ENCODE measurements around the gene GPC3. TPM values are rescaled to one million over a fixed set of nuclear protein-coding genes. Genes with fewer than 3 reads are reported as not detected.
"Not testable (repeated sequence)": the region's sequence is repeated elsewhere in the genome, so short reads cannot be mapped to it uniquely, and the experiment has no call there.

The GPC3 gene
- total RNA-seq, 5 donors from 2014 or later (not counting 1 experiment from before 2014, with no cell fraction given) = 0.72 to 1.5 (median 1.1) TPM

GRCh38 chrX:134023851-134024281, 38.5 kb upstream of the GPC3 start:
- Histone ChIP-seq H3K27ac (ENCODE audit: low read length) (no peak overlapping the region), H3K4me1 (ENCODE audit: control insufficient read depth in 1 of 2, extremely low read depth in 1 of 2, insufficient read depth in 2 of 2, low read length in 2 of 2) (peaks cover 0 to 2% of the 10 kb centered on the region in 2 experiments), H3K36me3 (ENCODE audit: control insufficient read depth in 2 of 2, extremely low read depth in 1 of 2, insufficient read depth in 1 of 2, low read length in 1 of 2) (no peaks in the 10 kb centered on the region), H3K4me3 (ENCODE audit: control insufficient read depth in 1 of 2, extremely low read depth in 1 of 2, low read length in 1 of 2) (no peak overlapping the region), H3K9me3 (no peaks in the 10 kb centered on the region), H3K27me3 (replicated peaks in 1 of 2; ENCODE audit: control insufficient read depth in 2 of 2, extremely low read depth in 1 of 2, insufficient read depth in 2 of 2, low read length in 1 of 2) (no peaks in the 10 kb centered on the region)
- DNase-seq (peak in 2 of 35 experiments; percentile 0 to 1), ATAC-seq (replicated peaks in 1 of 4) (peak in 2 of 4 experiments; percentile 23 to 53)
- Mint-ChIP-seq H3K36me3 (no peaks in the 10 kb centered on the region), H3K9me3 (no peaks in the 10 kb centered on the region), H3K27me3 (peaks cover 0 to 5% of the 10 kb centered on the region in 2 donors), H3K4me1 (peaks cover 3 to 16% (median 7%) of the 10 kb centered on the region in 3 donors), H3K4me3 (no peak overlapping the region), H3K27ac (no peak overlapping the region)
- WGBS (ENCODE audit: insufficient coverage) = 0% methylated on average over 1 of the region's 4 CpGs
- CTCF ChIA-PET = interaction anchor here in 1 of 2 donors (0.6 kb wide), 1 partner anchor 108 kb away, joined by 3 read pairs; no protein-coding TSS in a partner anchor
- POLR2A ChIA-PET = no interaction called here

GRCh38 chrX:134020910-134021309, 35.5 kb upstream of the GPC3 start:
- WGBS (ENCODE audit: insufficient coverage) = no CpG with 5 or more reads among the region's 2 CpGs
- Histone ChIP-seq H3K9me3 (no peaks in the 10 kb centered on the region), H3K27me3 (replicated peaks in 1 of 2; ENCODE audit: control insufficient read depth in 2 of 2, extremely low read depth in 1 of 2, insufficient read depth in 2 of 2, low read length in 1 of 2) (no peaks in the 10 kb centered on the region), H3K36me3 (ENCODE audit: control insufficient read depth in 2 of 2, extremely low read depth in 1 of 2, insufficient read depth in 1 of 2, low read length in 1 of 2) (no peaks in the 10 kb centered on the region), H3K4me3 (ENCODE audit: control insufficient read depth in 1 of 2, extremely low read depth in 1 of 2, low read length in 1 of 2) (no peak overlapping the region), H3K4me1 (ENCODE audit: control insufficient read depth in 1 of 2, extremely low read depth in 1 of 2, insufficient read depth in 2 of 2, low read length in 2 of 2) (peaks cover 0 to 2% of the 10 kb centered on the region in 2 experiments), H3K27ac (ENCODE audit: low read length) (no peak overlapping the region)
- Mint-ChIP-seq H3K4me1 (peaks cover 0 to 6% (median 0%) of the 10 kb centered on the region in 3 donors), H3K9me3 (no peaks in the 10 kb centered on the region), H3K27me3 (peaks cover 0 to 23% of the 10 kb centered on the region in 2 donors), H3K36me3 (no peaks in the 10 kb centered on the region), H3K4me3 (no peak overlapping the region), H3K27ac (no peak overlapping the region)
- ChIA-PET CTCF (interaction anchor here in 1 of 2 donors (0.6 to 0.7 kb wide), 2 partner anchors 11 to 48 kb away, joined by 3 read pairs; no protein-coding TSS in a partner anchor), POLR2A (no interaction called here)
- no peak for ATAC-seq (replicated peaks in 1 of 4)
- peak in 1 of 35 experiments; percentile 4 for DNase-seq

GRCh38 chrX:134019567-134020206, 34.3 kb upstream of the GPC3 start:
- Histone ChIP-seq H3K36me3 (ENCODE audit: control insufficient read depth in 2 of 2, extremely low read depth in 1 of 2, insufficient read depth in 1 of 2, low read length in 1 of 2) (no peaks in the 10 kb centered on the region), H3K4me3 (ENCODE audit: control insufficient read depth in 1 of 2, extremely low read depth in 1 of 2, low read length in 1 of 2) (no peak overlapping the region), H3K4me1 (ENCODE audit: control insufficient read depth in 1 of 2, extremely low read depth in 1 of 2, insufficient read depth in 2 of 2, low read length in 2 of 2) (peaks cover 0 to 2% of the 10 kb centered on the region in 2 experiments), H3K9me3 (no peaks in the 10 kb centered on the region), H3K27me3 (replicated peaks in 1 of 2; ENCODE audit: control insufficient read depth in 2 of 2, extremely low read depth in 1 of 2, insufficient read depth in 2 of 2, low read length in 1 of 2) (no peaks in the 10 kb centered on the region), H3K27ac (ENCODE audit: low read length) (no peak overlapping the region)
- H3K9me3 Mint-ChIP-seq = no peaks in the 10 kb centered on the region
- H3K36me3 Mint-ChIP-seq = no peaks in the 10 kb centered on the region
- H3K27me3 Mint-ChIP-seq = peaks cover 0 to 28% of the 10 kb centered on the region in 2 donors
- POLR2A ChIA-PET = no interaction called here
- H3K27ac Mint-ChIP-seq = no peak overlapping the region
- WGBS (ENCODE audit: insufficient coverage) = 100% methylated on average over 1 of the region's 4 CpGs
- ATAC-seq (replicated peaks in 1 of 4) = no peak
- H3K4me3 Mint-ChIP-seq = no peak overlapping the region
- CTCF ChIA-PET = no interaction called here
- DNase-seq = no peak
- H3K4me1 Mint-ChIP-seq = no peaks in the 10 kb centered on the region

GRCh38 chrX:134016309-134016708, 30.9 kb upstream of the GPC3 start:
- H3K4me1 ChIP-seq (ENCODE audit: control insufficient read depth in 1 of 2, extremely low read depth in 1 of 2, insufficient read depth in 2 of 2, low read length in 2 of 2); DNase-seq; H3K4me1 Mint-ChIP-seq; H3K36me3 ChIP-seq (ENCODE audit: control insufficient read depth in 2 of 2, extremely low read depth in 1 of 2, insufficient read depth in 1 of 2, low read length in 1 of 2); H3K9me3 ChIP-seq; H3K27me3 ChIP-seq (replicated peaks in 1 of 2; ENCODE audit: control insufficient read depth in 2 of 2, extremely low read depth in 1 of 2, insufficient read depth in 2 of 2, low read length in 1 of 2); H3K9me3 Mint-ChIP-seq; POLR2A ChIA-PET; H3K4me3 Mint-ChIP-seq; H3K36me3 Mint-ChIP-seq; H3K27ac Mint-ChIP-seq; H3K27ac ChIP-seq (ENCODE audit: low read length); H3K4me3 ChIP-seq (ENCODE audit: control insufficient read depth in 1 of 2, extremely low read depth in 1 of 2, low read length in 1 of 2); CTCF ChIA-PET; ATAC-seq (replicated peaks in 1 of 4): not testable (repeated sequence)
- no CpG with 5 or more reads among the region's 1 CpG for WGBS (ENCODE audit: insufficient coverage)
- peaks cover 0 to 37% of the 10 kb centered on the region in 2 donors for H3K27me3 Mint-ChIP-seq

GRCh38 chrX:134015510-134015909, 30.1 kb upstream of the GPC3 start:
- no CpG with 5 or more reads among the region's 3 CpGs for WGBS (ENCODE audit: insufficient coverage)
- H3K27ac ChIP-seq (ENCODE audit: low read length); CTCF ChIA-PET; H3K9me3 ChIP-seq; H3K4me1 Mint-ChIP-seq; H3K36me3 Mint-ChIP-seq; H3K9me3 Mint-ChIP-seq; H3K4me1 ChIP-seq (ENCODE audit: control insufficient read depth in 1 of 2, extremely low read depth in 1 of 2, insufficient read depth in 2 of 2, low read length in 2 of 2); H3K27me3 ChIP-seq (replicated peaks in 1 of 2; ENCODE audit: control insufficient read depth in 2 of 2, extremely low read depth in 1 of 2, insufficient read depth in 2 of 2, low read length in 1 of 2); H3K36me3 ChIP-seq (ENCODE audit: control insufficient read depth in 2 of 2, extremely low read depth in 1 of 2, insufficient read depth in 1 of 2, low read length in 1 of 2); POLR2A ChIA-PET; H3K27ac Mint-ChIP-seq; H3K4me3 Mint-ChIP-seq; H3K4me3 ChIP-seq (ENCODE audit: control insufficient read depth in 1 of 2, extremely low read depth in 1 of 2, low read length in 1 of 2); ATAC-seq (replicated peaks in 1 of 4); DNase-seq: not testable (repeated sequence)
- peaks cover 0 to 37% of the 10 kb centered on the region in 2 donors for H3K27me3 Mint-ChIP-seq

GRCh38 chrX:134013524-134013923, 28.1 kb upstream of the GPC3 start:
- no peak overlapping the region for H3K27ac Mint-ChIP-seq
- no peaks in the 10 kb centered on the region for H3K36me3 ChIP-seq (ENCODE audit: control insufficient read depth in 2 of 2, extremely low read depth in 1 of 2, insufficient read depth in 1 of 2, low read length in 1 of 2)
- no peaks in the 10 kb centered on the region for H3K9me3 Mint-ChIP-seq
- H3K4me3 ChIP-seq (ENCODE audit: control insufficient read depth in 1 of 2, extremely low read depth in 1 of 2, low read length in 1 of 2) = no peak overlapping the region
- no peak overlapping the region for H3K27ac ChIP-seq (ENCODE audit: low read length)
- CTCF ChIA-PET = no interaction called here
- H3K4me1 Mint-ChIP-seq = no peaks in the 10 kb centered on the region
- no peaks in the 10 kb centered on the region for H3K9me3 ChIP-seq
- WGBS (ENCODE audit: insufficient coverage) = 100% methylated on average over 2 of the region's 4 CpGs
- no peak overlapping the region for H3K4me3 Mint-ChIP-seq
- peaks cover 0 to 33% of the 10 kb centered on the region in 2 donors for H3K27me3 Mint-ChIP-seq
- ATAC-seq (replicated peaks in 1 of 4) = no peak
- no peaks in the 10 kb centered on the region for H3K27me3 ChIP-seq (replicated peaks in 1 of 2; ENCODE audit: control insufficient read depth in 2 of 2, extremely low read depth in 1 of 2, insufficient read depth in 2 of 2, low read length in 1 of 2)
- POLR2A ChIA-PET = no interaction called here
- H3K36me3 Mint-ChIP-seq = no peaks in the 10 kb centered on the region
- DNase-seq = no peak
- no peaks in the 10 kb centered on the region for H3K4me1 ChIP-seq (ENCODE audit: control insufficient read depth in 1 of 2, extremely low read depth in 1 of 2, insufficient read depth in 2 of 2, low read length in 2 of 2)
